HG03039 (cell line): Measurements from ENCODE around the gene IFIT2.

Experiments used
- ATAC-seq: cut with Tn5 transposase; IDR thresholded peaks from one replicate; pipeline ENCODE4 v1.9.1; 2021; ENCODE audit warnings: mild to moderate bottlenecking, moderate library complexity; ENCODE audit not compliant: unreplicated experiment

Gene IFIT2

GRCh38 chr10:89337484-89337883, 35.6 kb downstream of the IFIT2 start:
- no peak for ATAC-seq

DNA sequence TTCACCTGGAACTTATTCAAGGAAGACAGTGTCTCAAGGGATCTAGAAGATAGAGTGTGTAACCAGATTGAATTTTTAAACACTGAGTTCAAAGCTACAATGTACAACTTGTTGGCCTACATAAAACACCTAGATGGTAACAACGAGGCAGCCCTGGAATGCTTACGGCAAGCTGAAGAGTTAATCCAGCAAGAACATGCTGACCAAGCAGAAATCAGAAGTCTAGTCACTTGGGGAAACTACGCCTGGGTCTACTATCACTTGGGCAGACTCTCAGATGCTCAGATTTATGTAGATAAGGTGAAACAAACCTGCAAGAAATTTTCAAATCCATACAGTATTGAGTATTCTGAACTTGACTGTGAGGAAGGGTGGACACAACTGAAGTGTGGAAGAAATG, 36.9 kb downstream of the IFIT2 start:
- ATAC-seq: no peak

GRCh38 chr10:89339875-89340274, 38.0 kb downstream of the IFIT2 start:
- no peak for ATAC-seq

DNA sequence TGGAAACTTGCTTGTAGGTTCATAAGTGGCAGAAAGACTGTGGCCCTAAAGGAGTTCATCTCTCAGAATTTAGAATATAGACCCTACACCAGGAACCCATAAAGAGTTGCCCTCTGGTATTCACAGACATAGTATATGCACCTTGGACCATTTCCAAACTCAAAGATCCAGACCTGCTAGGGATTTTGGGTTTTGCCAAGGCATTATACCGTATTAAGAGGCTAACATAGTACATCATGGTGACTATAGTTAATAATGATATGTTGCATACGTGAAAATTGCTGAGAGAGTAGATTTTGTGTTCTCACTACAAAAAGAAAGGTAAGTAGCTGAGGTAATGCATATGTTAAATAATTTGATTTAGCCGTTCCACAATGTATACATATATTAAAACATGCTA, 39.8 kb downstream of the IFIT2 start:
- ATAC-seq: no peak

DNA sequence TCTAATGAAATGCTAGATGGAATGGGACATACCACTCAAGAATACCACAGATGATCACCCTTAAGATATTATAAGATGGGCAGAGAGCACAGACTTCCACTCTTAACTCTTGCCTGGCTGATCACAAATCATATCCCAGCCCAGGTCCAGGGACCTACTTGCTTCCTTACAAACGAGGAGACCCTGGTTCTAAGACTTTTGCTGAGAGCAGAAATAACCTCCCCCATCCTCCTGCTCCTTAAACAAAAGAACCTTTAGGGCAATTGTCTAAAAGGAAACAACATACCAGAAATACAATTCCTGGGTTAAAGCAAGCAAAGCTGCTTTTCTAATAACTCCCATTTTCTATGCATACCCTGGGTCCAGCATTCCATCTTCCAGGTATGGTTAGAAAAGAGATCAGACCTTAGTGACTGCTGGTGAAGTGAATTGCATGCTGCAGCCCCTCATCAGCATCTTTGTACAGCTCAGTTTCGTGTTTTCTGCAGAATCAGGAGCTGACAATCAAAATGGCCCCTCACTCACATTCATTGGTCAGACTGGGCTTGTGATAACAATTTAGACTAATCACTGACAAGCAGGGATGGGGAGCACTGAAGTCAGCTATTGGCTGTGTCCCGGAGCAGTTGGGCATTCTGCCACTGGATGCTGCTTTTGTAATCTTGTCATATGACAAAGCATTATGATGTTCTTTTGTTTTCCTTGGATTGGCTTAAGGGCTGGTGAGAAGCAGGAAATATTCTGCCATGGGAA, 40.5 kb downstream of the IFIT2 start:
- no peak for ATAC-seq

DNA sequence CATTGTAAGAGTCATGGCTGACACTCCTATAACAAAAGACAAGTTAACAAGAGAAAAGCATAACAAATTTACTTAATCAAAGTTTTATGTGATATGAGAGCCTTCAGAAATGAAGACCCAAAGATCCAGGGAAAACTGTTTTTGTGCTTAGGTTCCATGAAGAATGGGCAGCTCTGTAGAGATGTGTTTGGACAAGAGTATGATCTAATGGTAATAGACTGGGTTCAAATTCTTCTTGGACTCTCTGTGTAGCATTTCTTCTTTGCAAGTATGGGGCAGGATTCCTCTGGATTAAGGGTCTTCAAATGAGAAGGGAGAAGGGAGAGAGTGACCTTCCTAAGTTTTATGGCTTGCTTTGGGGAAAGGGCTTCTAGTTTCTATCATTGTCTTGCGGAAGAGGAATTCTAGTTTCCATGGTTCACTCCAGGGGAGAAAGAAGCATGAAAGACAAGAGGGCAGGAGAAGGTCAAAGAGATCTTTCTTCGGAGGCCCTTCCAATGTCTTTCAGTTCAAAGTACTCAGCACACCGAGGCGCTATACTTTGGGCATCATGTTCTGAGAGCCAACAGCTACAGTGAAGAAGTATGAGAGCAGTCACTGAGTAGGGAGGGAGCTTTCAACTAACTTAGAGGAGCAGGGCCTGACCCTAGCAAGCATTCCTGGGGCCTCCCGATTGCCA, 41.4 kb downstream of the IFIT2 start:
- ATAC-seq: no peak

DNA sequence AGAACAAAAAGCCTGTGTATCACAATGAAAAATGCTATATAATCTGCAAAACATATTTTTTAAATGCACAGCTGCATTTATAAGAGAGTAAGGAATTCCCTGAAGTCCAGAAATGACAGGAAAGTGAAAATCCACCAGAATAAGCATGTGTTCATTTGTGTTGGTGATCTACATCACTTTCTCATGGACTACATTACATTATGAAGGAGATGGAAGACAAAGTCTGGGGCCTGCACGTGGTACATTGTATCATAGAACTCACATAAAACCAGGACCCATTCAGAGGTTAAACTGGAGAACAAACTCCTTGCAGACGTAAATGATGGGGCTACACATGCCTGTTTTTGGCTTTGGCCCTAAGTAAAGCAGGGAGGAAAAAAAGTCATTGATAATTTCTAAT, 42.3 kb downstream of the IFIT2 start:
- ATAC-seq: no peak

GRCh38 chr10:89345367-89346000, 43.6 kb downstream of the IFIT2 start:
- no peak for ATAC-seq

DNA sequence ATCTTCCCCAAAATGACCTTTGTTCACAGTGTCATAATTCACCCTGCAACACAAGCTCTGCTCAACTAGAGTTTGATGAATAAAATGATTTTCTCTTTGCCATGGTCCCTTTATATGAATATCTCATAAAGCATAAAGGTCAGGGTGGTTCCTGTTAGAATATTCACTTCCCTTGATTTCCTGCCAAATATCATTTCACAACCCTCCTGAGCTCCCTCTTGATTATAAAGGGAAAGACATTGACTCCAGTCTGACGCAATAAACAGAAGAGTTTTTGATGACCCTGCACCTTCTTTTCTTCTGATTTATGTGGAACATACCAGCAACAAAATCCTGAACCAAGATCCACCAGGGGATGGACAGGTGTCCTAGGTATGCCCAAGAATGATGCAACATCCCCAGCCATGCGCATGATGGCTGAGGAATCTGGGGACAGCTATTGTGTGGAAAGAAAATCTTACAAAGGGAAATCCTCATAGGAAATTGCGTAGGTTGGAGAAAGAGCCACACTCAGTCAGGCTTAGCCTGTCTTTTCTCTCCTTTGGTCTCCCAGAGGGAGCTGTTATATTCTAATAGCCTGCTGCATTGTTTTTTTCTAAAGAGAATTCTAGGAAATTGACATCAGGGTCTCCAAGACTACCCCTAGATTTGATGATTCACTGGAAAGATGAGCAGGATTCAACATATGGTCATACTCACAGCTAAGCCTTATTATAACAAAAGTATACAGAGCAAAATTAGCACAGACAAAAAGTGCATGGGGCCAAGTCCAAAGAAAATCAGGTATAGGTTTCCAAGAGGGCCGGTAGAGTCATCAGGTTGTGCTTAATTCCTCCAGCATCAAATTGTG, 44.8 kb downstream of the IFIT2 start:
- ATAC-seq: no peak

DNA sequence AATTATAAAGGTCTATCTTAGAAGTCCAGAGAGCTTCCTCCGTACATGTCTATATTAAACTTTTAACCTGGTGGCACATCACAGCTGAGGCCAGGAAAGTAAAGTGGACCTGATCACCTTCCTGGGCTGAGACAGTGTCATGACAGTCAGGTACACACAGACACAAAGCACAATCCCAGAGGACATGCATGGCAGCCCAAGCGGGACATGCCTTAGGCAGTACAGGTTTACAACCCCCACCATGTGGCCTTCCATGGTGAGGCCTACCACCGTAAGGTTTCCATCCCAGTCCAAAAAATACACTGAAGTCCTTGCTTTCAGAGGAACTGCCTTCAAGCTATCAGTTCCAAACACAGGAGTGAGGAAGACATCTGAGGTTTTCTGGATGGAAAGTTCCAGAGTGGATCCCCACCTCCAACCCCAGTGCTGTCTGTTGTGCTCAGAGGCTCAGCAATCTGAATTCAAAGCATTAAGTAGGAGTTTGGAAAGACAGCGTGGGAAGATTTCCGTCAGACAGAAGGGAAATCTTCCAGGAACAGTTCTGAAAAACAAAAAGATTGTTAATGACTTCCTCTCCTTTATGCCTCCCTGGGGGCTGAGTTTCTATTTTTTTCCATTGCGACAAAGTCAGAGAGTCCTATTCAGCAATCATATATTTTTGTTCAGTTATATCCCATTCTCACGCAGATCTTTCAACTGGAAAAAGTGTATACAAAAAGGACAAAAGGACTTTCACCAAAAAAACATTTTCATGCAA, 46.0 kb downstream of the IFIT2 start:
- no peak for ATAC-seq

DNA sequence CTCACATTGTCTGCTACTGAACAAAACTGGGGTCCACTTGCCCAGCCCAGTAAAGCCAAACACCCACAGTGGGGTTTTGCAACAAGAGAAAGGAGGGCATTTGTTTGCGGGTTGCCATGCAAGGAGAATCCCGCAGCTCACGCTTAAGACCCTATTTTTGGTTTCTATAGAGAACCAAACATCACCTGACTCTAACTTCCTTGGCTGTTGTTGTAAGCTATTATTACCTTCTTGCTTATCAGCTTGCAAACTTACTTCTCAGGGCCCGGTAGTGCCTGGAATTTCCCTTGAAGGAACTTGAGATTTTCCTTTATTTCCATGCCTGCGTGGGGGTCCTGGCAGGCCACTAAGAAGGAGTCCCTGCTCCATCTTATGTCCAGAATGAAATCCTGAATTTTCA, 46.6 kb downstream of the IFIT2 start:
- ATAC-seq: no peak

GRCh38 chr10:89348975-89349374, 47.1 kb downstream of the IFIT2 start:
- no peak for ATAC-seq

GRCh38 chr10:89350631-89351315, 48.9 kb downstream of the IFIT2 start:
- peak; percentile 36 for ATAC-seq

DNA sequence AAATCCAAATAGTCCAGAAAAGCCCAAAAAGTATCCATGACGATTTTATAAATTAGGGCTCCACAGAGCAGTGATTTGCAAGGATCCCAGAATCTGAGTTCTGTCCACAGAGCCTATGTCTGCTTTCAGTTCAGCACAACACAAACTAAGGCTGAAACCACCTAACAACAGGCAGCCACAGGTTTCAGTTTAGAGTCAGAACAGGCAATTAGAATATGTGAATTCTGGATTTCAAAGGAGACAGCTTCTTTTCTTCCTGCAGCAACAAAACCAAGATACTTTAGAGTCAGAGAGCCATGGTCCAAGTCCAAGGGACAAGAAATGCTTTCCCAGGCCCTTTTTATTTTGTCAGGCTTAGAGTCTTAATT, 49.5 kb downstream of the IFIT2 start:
- ATAC-seq: peak; percentile 79

DNA sequence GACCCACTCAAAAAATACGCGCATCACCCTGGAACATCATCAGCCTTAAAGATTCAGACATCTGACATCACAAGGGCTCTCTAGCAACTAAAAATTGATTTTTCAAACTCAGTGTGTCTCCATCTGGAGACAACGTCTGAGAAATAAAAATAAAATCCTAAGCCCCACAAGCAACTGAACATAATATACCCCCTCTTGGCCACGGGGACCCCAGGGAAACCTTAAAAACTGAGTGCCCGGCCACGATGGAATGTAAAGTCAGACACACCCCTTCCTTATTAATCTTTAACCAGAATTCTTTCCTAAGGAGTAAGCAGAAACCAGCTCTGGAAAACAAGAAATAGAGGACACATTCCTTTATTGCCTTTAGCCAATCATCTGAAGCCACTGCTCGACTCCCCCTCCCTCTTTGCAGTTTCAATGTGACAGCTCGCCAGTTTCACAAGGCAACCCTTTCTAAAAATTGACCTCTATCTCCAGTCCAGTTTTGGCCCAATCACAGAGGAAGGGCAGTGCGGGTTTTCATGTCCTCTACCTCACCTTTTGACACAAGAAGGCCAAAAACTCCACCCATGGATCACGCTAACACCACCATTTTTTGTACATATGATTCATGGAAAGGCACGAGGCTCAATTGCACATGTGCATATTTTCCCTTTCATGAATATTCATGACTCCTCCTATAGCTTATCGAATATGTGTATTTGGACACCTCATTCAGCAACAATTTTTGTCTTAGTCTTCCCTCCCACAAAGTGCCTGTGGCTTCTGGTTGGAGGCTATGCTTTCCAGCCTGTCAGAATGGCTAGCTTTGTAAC, 50.1 kb downstream of the IFIT2 start:
- no peak for ATAC-seq

GRCh38 chr10:89352802-89353201, 51.0 kb downstream of the IFIT2 start:
- ATAC-seq: no peak

DNA sequence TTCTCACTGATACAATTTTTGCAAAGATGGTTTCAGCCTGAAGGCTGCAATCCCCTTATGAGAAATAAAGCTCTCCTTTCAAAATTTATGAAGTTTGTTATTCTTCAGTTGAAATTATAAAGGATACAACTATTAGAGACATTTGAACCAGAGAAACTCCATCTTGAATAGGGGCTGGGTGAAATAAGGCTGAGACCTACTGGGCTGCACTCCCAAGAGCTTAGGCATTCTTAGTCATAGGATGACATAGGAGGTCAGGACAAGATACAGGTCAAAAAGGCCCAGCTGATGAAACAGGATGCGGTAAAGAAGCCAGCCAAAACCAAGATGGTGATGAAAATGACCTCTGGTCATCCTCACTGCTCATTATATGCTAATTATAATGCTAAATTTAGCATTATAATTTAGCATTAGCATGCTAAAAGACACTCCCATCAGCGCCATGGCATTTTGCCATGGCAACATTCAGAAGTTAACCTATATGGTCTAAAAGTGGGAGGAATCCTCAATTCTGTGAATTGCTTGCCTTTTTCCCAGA, 53.6 kb downstream of the IFIT2 start:
- ATAC-seq: no peak

GRCh38 chr10:89357096-89357495, 55.2 kb downstream of the IFIT2 start:
- no peak for ATAC-seq

DNA sequence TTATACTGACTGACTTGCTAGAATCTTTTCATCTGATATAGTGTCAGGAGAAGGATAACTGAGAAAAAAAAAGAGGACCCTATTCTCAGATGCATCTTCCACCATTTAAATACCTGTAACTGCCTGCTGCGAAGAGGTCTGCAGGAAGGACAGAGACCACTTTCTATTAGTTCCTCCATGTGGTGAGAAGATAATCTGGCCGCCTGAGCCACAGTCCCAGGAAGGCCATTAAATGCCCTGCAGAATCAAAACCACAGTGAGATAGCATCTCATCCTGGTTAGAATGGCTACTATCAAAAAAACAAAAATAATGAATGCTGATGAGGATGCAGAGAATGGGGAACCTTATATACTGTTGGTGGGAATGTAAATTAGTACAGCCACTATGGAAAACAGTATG, 56.1 kb downstream of the IFIT2 start:
- ATAC-seq: no peak
